ENCODE measurements around the gene ERBB4.
"Not testable (repeated sequence)": the region's sequence is repeated elsewhere in the genome, so short reads cannot be mapped to it uniquely, and the experiment has no call there.

The ERBB4 gene

DNA sequence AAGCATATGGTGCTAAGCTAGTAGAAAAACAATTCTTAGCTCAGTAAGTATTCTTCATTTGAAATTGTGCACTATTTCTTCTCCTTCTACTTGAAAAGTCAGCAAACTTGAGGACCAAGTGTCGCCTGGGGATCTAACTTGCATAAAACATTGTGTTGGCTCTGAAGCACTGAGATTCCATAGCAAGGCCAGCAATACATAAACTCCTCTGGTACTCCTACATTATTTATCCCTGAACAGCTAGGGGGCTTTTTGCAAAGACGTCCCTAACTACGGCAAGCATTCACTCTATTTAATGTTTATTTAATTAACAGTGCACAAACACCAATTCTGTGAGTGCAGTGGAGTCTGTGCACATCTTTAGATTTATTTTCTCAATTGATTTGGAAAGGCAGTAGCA lies 392.2 kb downstream of the ERBB4 start:
- DNase-seq (ENCODE audit: low spot score) = no peak

DNA sequence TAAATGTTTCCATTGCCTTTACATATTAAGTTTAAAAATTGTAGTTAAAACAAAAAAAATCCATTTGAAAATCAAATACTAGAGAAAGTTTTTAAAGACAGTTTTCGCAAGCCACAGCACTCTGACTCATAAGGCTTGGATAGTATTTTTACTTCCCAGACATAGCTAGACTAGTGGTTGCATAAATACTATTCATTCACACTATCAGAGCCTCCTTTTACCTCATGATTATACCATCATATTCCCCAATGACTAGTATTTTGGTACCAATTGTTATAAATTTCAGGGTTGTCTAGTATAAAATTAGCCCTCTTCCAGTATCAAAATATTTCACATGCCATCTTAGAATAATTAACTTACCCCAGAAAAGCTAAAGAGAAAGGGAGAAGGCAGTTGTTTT lies 393.5 kb downstream of the ERBB4 start:
- peak; percentile 50 for DNase-seq (ENCODE audit: low spot score)

- no peak for DNase-seq (ENCODE audit: low spot score)
These were observed 396.0 kb downstream of the ERBB4 start for GRCh38 chr2:212142631-212143030.

GRCh38 chr2:212141499-212141898 lies 397.1 kb downstream of the ERBB4 start:
- no peak for DNase-seq (ENCODE audit: low spot score)

DNA sequence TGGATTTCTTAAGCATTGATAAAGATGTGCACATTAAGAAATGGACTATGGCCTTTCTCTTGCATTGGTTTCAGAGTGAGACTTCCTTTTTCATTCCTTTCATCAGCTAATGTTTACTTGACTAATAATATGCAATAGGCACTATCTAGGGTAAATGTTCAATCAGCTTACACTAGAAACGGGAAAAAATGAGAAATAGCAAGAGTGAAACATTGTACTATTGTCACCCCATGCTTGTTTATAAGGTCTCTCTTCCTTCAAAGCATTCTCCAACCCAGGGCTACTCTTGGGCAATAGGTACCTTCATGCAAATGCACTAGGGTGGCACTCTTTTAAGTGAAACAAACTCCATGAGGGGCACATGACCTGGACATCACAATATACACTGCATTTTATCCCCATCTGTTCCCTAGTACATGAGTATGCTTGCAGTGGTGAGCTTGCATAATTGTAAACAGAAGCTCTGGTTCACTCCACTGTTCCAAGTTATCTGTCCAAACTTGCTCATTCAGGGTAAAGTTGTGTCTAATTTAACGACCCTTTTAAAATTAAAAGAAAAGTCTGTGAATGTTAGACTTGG lies 402.3 kb downstream of the ERBB4 start:
- no peak for DNase-seq (ENCODE audit: low spot score)

DNA sequence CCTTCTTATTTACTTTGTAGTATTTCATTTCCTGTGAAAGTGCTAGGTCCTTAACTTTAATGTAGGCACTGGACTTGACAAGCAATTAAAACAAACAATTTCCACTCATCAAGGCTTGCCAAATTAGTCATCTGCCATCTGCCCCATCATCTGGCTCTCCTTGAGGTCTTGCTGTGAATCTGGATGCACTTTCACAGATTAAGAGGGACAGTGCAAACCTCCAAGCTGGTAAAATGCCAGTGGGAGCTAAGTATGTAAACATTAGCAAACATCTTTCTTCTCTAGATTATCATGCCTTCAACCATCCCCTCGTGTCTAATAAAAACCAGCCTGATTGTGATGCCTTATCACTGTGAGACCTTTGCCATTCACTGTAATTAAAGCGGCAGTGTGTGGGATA lies 402.9 kb downstream of the ERBB4 start:
- no peak for DNase-seq (ENCODE audit: low spot score)

- DNase-seq (ENCODE audit: low spot score) = no peak
These were observed 405.3 kb downstream of the ERBB4 start for GRCh38 chr2:212133337-212133736.

- no peak for DNase-seq (ENCODE audit: low spot score)
These were observed 414.0 kb downstream of the ERBB4 start for GRCh38 chr2:212124598-212124997.

DNA sequence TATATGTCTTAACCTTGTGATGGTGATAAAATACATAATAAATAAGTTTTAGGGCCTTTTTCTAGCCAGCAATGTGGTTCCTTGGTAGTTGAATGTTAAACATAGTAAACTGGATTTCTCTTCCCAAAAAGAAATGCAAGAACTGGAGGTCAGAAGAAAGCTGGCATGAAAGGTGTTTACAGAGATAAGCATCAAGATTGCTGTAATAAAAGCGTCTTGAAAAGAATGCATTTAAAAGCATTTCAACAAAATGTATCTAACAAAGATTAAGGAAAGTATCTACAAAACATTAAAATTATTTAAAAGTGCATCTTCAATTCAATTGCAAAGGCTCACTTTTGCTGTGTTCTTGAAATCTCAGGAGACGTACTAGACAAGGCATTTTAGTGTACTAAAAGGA lies 419.0 kb downstream of the ERBB4 start:
- no peak for DNase-seq (ENCODE audit: low spot score)

DNA sequence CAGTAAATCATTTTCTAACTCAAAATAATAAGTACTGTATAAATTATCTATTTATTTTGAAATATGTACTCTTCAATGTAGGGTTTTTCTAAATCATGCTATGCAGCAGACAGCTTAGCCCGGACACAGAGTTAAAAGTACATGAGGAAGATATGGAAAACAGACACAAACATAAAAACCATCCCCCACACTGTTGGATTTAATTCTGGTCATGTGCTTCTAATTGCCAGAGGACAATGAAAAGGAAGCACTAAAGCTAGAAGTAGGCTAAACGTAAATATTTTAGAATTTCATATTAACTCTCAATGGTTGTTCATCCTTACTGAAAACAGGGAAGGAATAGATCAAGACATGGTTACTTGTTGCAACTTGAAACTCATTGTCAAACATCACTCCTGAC lies 420.7 kb downstream of the ERBB4 start:
- no peak for DNase-seq (ENCODE audit: low spot score)

DNA sequence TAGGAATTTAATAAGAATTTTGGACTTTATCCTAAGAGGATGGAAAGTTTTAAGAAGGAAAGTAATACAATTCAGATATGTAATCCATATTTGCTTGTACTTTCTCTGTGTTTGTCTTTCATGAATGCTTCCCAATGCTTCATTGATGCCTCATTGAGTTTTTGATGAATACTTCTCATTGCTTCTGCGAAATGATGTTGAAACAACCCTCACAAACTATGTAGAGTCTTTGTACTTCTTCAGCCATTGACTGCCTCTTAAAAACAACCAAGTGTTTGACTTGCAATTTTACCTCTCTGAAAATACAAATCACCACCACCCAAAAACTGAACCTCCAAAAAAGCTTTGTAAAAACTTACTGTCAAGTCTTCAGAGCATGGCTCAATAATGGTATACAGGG lies 424.1 kb downstream of the ERBB4 start:
- no peak for DNase-seq (ENCODE audit: low spot score)

DNA sequence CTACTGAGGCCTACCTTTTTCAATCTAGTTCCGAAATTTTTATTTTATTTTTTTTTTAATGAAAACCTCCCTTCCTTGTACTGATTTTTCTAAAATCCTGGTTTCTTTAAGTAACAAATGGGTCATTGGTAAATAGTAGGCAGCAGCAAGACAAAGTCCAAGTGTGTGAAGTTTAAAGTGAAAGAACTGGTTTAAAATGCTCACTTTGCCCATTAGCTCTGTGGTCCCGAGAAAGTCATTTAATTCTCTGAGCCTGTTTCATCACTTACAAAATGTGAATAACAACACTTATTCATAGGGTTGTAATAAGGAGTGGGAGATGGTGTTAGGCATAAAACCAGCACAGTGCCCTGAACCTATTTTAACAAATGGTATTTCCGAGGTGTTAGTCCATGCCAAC lies 426.2 kb downstream of the ERBB4 start:
- DNase-seq (ENCODE audit: low spot score) = no peak

DNA sequence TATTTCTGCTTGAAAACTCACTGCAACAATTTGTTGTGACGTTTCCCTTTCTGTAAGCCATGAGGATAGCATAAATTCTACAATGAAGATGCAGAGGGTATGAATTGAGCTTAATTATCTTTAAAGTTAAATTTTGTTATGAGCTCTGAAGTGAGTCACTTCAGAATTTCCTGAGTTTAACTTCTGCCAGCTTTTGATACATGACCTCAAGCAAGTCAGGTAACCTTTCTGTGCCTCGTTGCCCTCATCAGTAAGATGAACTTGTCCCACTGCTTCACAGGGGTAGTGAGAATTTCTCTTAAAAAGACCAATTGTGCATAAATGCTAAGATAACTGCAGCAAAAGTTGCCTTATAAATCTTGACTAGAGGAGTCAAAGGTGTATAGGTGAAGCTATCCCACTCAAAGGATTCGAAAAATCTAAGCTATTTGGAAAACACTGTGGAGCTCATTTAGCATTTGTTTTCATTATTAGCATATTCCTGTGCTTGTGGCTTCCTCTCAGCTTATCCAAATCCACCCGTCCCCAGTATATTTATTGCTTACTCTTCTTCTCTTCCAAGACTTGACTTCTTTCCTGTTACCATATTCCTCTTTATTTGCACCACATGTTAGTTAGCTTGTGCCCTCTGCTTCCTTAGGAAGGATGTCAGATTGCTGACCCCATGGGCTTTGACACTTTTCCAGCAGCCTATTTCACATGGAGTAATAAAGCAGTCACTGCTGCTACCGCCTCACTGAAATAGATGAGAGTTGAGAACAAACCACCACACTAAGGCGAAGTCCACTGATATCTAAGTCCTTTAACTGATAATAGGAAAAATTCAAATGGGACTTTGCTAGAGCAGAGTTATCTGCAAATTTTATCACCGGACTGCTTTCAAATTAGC lies 428.6 kb downstream of the ERBB4 start:
- DNase-seq (ENCODE audit: low spot score) = no peak

DNA sequence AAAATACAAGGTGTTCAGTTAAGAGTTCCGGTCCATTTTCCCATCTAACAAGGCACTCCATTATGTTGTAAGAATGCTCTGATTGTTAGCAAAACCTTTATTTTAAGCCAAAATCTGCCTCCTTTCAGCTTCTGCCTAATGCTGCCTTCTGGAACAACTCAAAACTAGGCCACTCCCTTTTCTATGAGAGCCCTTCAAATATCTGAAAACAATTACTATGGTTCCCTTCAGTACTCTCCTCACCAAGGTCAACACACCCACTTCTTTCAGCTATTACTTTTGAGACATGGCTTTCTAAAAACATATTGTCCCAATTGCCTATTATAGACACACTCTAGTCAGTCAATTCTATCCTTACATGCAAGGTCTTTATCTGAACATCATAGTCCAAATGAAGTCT lies 429.4 kb downstream of the ERBB4 start:
- DNase-seq (ENCODE audit: low spot score) = no peak

- no peak for DNase-seq (ENCODE audit: low spot score)
These were observed 430.6 kb downstream of the ERBB4 start for GRCh38 chr2:212107989-212108388.

- DNase-seq (ENCODE audit: low spot score) = no peak
These were observed 431.6 kb downstream of the ERBB4 start for GRCh38 chr2:212107014-212107413.

- DNase-seq (ENCODE audit: low spot score) = not testable (repeated sequence)
These were observed 432.1 kb downstream of the ERBB4 start for GRCh38 chr2:212106536-212106935.

GRCh38 chr2:212099658-212100057 lies 438.9 kb downstream of the ERBB4 start:
- DNase-seq (ENCODE audit: low spot score) = no peak

- DNase-seq (ENCODE audit: low spot score) = no peak
These were observed 439.6 kb downstream of the ERBB4 start for GRCh38 chr2:212098966-212099365.

DNA sequence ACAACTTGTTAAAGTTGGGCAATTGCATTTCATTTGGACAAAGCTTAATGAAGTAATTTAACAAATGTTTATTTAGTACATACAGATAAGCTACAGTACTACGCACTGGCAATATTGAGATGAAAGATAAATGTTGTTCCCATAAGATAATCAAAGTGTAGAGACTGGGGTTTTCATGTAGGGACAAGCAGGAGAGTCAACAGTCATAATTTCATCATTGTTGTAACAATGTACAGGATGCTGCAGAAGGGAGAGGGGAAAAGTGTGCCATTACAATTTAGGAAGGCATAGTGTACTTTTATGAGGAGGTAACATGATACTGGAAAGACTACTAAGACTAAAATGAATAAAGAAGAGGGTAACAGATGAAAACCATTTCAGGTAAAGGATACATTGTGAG lies 441.6 kb downstream of the ERBB4 start:
- no peak for DNase-seq (ENCODE audit: low spot score)

GRCh38 chr2:212089873-212090272 lies 448.7 kb downstream of the ERBB4 start:
- DNase-seq (ENCODE audit: low spot score) = no peak

DNA sequence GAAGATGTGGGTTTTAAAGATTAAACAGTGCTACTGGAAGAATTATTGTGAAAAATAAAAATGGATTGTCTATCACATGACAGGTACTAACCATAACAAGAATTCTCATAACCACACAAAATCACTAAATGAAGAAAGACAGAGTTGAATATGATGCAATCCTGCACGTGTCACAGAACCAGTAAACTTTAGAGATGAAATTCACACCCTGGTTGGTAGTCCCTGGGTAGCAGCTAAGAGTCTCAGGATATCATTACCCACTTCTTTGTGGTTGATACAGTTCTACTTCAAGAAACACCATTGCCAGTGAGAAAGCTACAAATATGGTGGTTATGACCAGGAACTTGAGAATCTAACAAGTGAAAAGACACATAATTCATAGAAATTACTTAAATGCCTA lies 450.2 kb downstream of the ERBB4 start:
- DNase-seq (ENCODE audit: low spot score) = no peak

- DNase-seq (ENCODE audit: low spot score) = no peak
These were observed 455.1 kb downstream of the ERBB4 start for GRCh38 chr2:212083492-212083891.

DNA sequence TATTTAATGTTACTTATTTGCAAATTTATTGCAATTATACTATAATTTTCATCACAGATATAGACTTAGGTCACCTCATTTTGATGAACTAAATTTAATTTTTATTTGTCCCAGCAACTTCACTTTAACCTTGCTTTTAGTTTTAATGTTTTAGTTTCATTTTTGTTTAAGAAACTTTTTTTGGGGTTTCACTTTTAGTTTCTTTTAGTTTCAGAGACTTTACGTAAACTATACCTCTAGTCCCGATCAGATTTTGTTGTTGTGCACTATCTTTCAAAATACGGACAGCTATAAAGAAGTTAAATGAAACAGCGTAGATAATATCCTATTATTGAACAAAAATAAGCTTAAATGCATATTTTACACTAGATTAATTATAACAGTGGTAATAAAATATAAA lies 460.5 kb downstream of the ERBB4 start:
- DNase-seq (ENCODE audit: low spot score) = no peak
